H9 (cell line): ENCODE measurements around the gene HDAC7. TPM values are rescaled to one million over a fixed set of nuclear protein-coding genes. Genes with fewer than 3 reads are reported as not detected.

ENCODE experiments used
- DNase-seq: peaks from one replicate; pipeline ENCODE4 v3.0.0-alpha.2; 2017
- H2AFZ ChIP-seq: one replicate; pipeline ENCODE4 v1.6.1; 2013; ENCODE audit warnings: mild to moderate bottlenecking, low read length, control low read depth, moderate library complexity
- H2AK5ac ChIP-seq: 2 replicates; pipeline ENCODE4 v1.6.1; 2013; ENCODE audit warnings: low read length, control low read depth, mixed read lengths; ENCODE audit not compliant: insufficient read length
- H2BK120ac ChIP-seq: one replicate; pipeline ENCODE4 v1.6.1; 2013; ENCODE audit warnings: low read depth, mild to moderate bottlenecking, low read length, control low read depth, inconsistent platforms; ENCODE audit not compliant: poor library complexity, severe bottlenecking
- H2BK12ac ChIP-seq: 2 replicates; pipeline ENCODE4 v1.6.1; 2013; ENCODE audit warnings: low read length, control low read depth, mixed read lengths, low read depth; ENCODE audit not compliant: insufficient read length
- H2BK15ac ChIP-seq: 2 replicates; pipeline ENCODE4 v1.6.1; 2013; ENCODE audit warnings: low read depth, low read length, control low read depth
- H2BK20ac ChIP-seq: one replicate; pipeline ENCODE4 v1.6.1; 2013; ENCODE audit warnings: low read depth, mild to moderate bottlenecking, low read length, control low read depth, inconsistent platforms; ENCODE audit not compliant: poor library complexity, severe bottlenecking
- H2BK5ac ChIP-seq: 2 replicates; pipeline ENCODE4 v1.6.1; 2013; ENCODE audit warnings: low read length, control low read depth, mixed read lengths; ENCODE audit not compliant: insufficient read length
- H3K14ac ChIP-seq: 2 replicates; pipeline ENCODE4 v1.6.1; 2013; ENCODE audit warnings: low read length, control low read depth; ENCODE audit not compliant: insufficient read depth
- H3K18ac ChIP-seq: 2 replicates; pipeline ENCODE4 v1.6.1; 2013; ENCODE audit warnings: low read depth, mild to moderate bottlenecking, mixed read lengths, low read length, control low read depth; ENCODE audit not compliant: insufficient read length
- H3K23ac ChIP-seq: 2 replicates; pipeline ENCODE4 v1.6.1; 2013; ENCODE audit warnings: low read length, control low read depth, mixed read lengths, low read depth; ENCODE audit not compliant: insufficient read length
- H3K23me2 ChIP-seq: 2 replicates; pipeline ENCODE4 v1.6.1; 2013; ENCODE audit warnings: low read depth, mild to moderate bottlenecking, mixed read lengths, low read length, control low read depth; ENCODE audit not compliant: insufficient read length, poor library complexity, severe bottlenecking
- H3K27ac ChIP-seq: 2 replicates; pipeline ENCODE4 v1.5.1; 2013; ENCODE audit warnings: low read length, control low read depth, mixed read lengths, low read depth; ENCODE audit not compliant: insufficient read length
- H3K27me3 ChIP-seq: 2 replicates; pipeline ENCODE4 v1.6.1; 2013; ENCODE audit warnings: low read length, control low read depth, inconsistent platforms; ENCODE audit not compliant: insufficient read depth
- H3K4ac ChIP-seq: 2 replicates; pipeline ENCODE4 v1.6.1; 2013; ENCODE audit warnings: low read depth, mild to moderate bottlenecking, control low read depth, inconsistent platforms, low read length, moderate library complexity
- H3K4me1 ChIP-seq: 2 replicates; pipeline ENCODE4 v1.6.1; 2013; ENCODE audit warnings: low read length, control low read depth, inconsistent platforms; ENCODE audit not compliant: insufficient read depth
- H3K4me2 ChIP-seq: 2 replicates; pipeline ENCODE4 v1.6.1; 2013; ENCODE audit warnings: low read length, control low read depth, mixed read lengths; ENCODE audit not compliant: insufficient read length, insufficient read depth
- H3K56ac ChIP-seq: 2 replicates; pipeline ENCODE4 v1.6.1; 2013; ENCODE audit warnings: low read depth, mild to moderate bottlenecking, mixed read lengths, low read length, control low read depth; ENCODE audit not compliant: insufficient read length
- H3K79me1 ChIP-seq: 2 replicates; pipeline ENCODE4 v1.6.1; 2013; ENCODE audit warnings: low read depth, mild to moderate bottlenecking, moderate library complexity, low read length, control low read depth, inconsistent platforms; ENCODE audit not compliant: insufficient read depth, poor library complexity, severe bottlenecking
- H3K79me2 ChIP-seq: 2 replicates; pipeline ENCODE4 v1.6.1; 2013; ENCODE audit warnings: low read length, control low read depth, inconsistent platforms; ENCODE audit not compliant: insufficient read depth
- H3K9ac ChIP-seq: 2 replicates; pipeline ENCODE4 v1.6.1; 2013; ENCODE audit warnings: low read length, control low read depth, mixed read lengths; ENCODE audit not compliant: insufficient read length; ENCODE audit errors: extremely low read depth
- H3K9me3 ChIP-seq: one replicate; pipeline ENCODE4 v1.6.1; 2013; ENCODE audit warnings: low read depth, low read length, inconsistent platforms; ENCODE audit not compliant: control insufficient read depth
- H3T11ph ChIP-seq: one replicate; pipeline ENCODE4 v1.6.1; 2013; ENCODE audit warnings: mild to moderate bottlenecking, low read length, control low read depth, inconsistent platforms
- H4K20me1 ChIP-seq: one replicate; pipeline ENCODE4 v1.6.1; 2013; ENCODE audit not compliant: control insufficient read depth, insufficient read length, insufficient read depth
- H4K5ac ChIP-seq: 2 replicates; pipeline ENCODE4 v1.6.1; 2013; ENCODE audit warnings: low read depth, mild to moderate bottlenecking, mixed read lengths, low read length, control low read depth; ENCODE audit not compliant: insufficient read length
- H4K8ac ChIP-seq: replicated peaks from 2 replicates; pipeline ENCODE4 v1.6.1; 2013; ENCODE audit warnings: low read length, control low read depth, mixed read lengths, low read depth; ENCODE audit not compliant: insufficient read length
- H4K91ac ChIP-seq: 2 replicates; pipeline ENCODE4 v1.6.1; 2013; ENCODE audit warnings: low read depth, mild to moderate bottlenecking, moderate library complexity, mixed read lengths, low read length, control low read depth; ENCODE audit not compliant: insufficient read length
- H3K27ac Mint-ChIP-seq, 3 experiments: 2 replicates in 2 of 3; 3 replicates in 1 of 3; pipeline ENCODE4 v1.8.0; 2020 to 2021; ENCODE audit warnings: mixed read lengths in 3 of 3, mild to moderate bottlenecking in 1 of 3, moderate library complexity in 1 of 3
- H3K27me3 Mint-ChIP-seq: 2 replicates; pipeline ENCODE4 v1.8.0; 2021; ENCODE audit warnings: low read depth, mild to moderate bottlenecking, moderate library complexity, mixed read lengths
- H3K36me3 Mint-ChIP-seq, 3 experiments: 2 replicates in 2 of 3; 3 replicates in 1 of 3; pipeline ENCODE4 v1.8.0; 2020 to 2021; ENCODE audit warnings: low read depth in 3 of 3, mixed read lengths in 3 of 3; ENCODE audit not compliant: insufficient read depth in 1 of 3
- H3K4me1 Mint-ChIP-seq, 2 experiments: 2 replicates each; pipeline ENCODE4 v1.8.0; 2020; ENCODE audit warnings: mixed read lengths in 2 of 2
- H3K4me3 Mint-ChIP-seq, 2 experiments: 2 replicates in 1 of 2; 3 replicates in 1 of 2; pipeline ENCODE4 v1.8.0; 2020 to 2021; ENCODE audit warnings: mild to moderate bottlenecking in 2 of 2, mixed read lengths in 2 of 2, moderate library complexity in 1 of 2
- H3K9me3 Mint-ChIP-seq, 2 experiments: 2 replicates in 1 of 2; 3 replicates in 1 of 2; pipeline ENCODE4 v1.8.0; 2020; ENCODE audit warnings: mild to moderate bottlenecking in 2 of 2, mixed read lengths in 2 of 2, moderate library complexity in 1 of 2
- WGBS: extraction: QIAGEN DNeasy Blood & Tissue Kit; methylation state at CpG from one replicate; pipeline ENCODE4 v1.1.7; 2013; ENCODE audit warnings: missing lambda C conversion rate, low lambda C conversion rate, mixed read lengths; ENCODE audit not compliant: insufficient read length; ENCODE audit errors: extremely low coverage; 5-methylcytosine and 5-hydroxymethylcytosine counted together
- total RNA-seq: library from RNA; stranded (reverse); gene quantifications from 2 replicates; pipeline ENCODE4 v1.2.1, GENCODE V29; 2021
- TF ChIP-seq, protein P1 (sequence below): fragments of 200-600 bp; sonication (generic); conservative IDR thresholded peaks from 3 replicates; pipeline ENCODE4 v1.8.0; 2021; ENCODE audit warnings: antibody characterized with exemption, mild to moderate bottlenecking

Gene HDAC7
- total RNA-seq, 1 experiment from 2014 or later: 72.1 TPM

DNA sequence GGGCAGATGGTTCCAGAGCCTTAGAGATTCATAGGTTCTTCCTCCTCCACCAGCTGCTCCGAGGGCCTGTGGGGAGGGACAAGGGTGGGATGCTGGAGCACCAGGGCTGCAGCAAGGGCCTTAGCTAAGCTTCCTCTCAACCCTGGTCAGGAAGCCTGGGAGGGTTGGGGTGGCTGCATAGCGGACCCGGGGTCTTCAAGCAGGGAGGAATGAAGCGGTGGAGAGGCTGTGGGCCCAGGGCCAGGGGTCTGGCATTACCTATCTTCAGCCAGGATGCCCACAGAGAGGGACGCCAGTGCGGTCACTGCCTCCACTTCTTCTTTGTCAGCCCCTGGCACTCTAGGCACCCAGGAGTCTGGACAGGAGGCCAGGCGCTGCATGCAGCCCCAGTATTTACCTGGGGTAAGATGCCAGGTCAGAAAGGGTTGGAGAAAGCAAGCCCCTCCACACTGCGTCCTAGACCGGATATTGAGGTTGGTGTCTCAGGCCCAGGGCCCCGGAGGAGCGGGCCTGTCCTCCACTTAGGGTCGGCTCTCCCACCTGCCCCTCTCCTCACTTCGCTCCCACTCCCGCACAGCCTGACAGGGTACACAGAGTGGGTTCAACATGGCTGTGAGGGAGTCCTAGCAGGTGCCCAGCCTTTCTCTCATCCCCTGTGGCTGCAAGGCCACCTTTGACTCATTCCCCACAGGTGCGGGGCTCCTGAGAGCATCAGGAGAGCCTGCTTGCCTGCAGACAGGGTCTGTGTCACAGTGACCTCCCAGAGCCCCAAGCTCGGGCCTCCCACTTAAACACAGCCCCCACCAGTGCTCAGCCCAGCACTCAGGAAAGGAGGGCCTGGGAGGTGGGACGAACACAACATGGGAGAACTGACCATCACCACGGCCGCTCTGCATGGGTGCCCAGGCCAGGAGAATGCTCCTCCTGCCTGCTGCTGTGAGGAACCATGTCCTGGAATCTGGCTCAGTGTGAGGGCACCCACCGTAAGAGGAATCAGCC is 35.6 kb downstream of the HDAC7 start:
- H2AK5ac ChIP-seq: no peak overlapping the region
- no peak overlapping the region for H3K18ac ChIP-seq
- H2BK120ac ChIP-seq: no peak overlapping the region
- H3T11ph ChIP-seq: no peak overlapping the region
- H2BK12ac ChIP-seq: no peak overlapping the region
- H3K23ac ChIP-seq: no peak overlapping the region
- TF ChIP-seq, protein P1, sequence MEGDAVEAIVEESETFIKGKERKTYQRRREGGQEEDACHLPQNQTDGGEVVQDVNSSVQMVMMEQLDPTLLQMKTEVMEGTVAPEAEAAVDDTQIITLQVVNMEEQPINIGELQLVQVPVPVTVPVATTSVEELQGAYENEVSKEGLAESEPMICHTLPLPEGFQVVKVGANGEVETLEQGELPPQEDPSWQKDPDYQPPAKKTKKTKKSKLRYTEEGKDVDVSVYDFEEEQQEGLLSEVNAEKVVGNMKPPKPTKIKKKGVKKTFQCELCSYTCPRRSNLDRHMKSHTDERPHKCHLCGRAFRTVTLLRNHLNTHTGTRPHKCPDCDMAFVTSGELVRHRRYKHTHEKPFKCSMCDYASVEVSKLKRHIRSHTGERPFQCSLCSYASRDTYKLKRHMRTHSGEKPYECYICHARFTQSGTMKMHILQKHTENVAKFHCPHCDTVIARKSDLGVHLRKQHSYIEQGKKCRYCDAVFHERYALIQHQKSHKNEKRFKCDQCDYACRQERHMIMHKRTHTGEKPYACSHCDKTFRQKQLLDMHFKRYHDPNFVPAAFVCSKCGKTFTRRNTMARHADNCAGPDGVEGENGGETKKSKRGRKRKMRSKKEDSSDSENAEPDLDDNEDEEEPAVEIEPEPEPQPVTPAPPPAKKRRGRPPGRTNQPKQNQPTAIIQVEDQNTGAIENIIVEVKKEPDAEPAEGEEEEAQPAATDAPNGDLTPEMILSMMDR: no peak
- H2AFZ ChIP-seq: no peak overlapping the region
- Mint-ChIP-seq H3K9me3 (no peaks in the 10 kb centered on the region), H3K27me3 (peaks cover 9% of the 10 kb centered on the region), H3K4me1 (peaks cover 1 to 7% of the 10 kb centered on the region in 2 experiments), H3K27ac (no peak overlapping the region), H3K4me3 (no peak overlapping the region), H3K36me3 (peaks cover 30 to 62% (median 52%) of the 10 kb centered on the region in 3 experiments; a peak in 6 of 7 replicates)
- no peak overlapping the region for H2BK15ac ChIP-seq
- H3K9me3 ChIP-seq: no peaks in the 10 kb centered on the region
- H4K91ac ChIP-seq: no peak overlapping the region
- WGBS: no CpG with 5 or more reads among the region's 20 CpGs
- no peaks in the 10 kb centered on the region for H3K4me1 ChIP-seq
- H3K23me2 ChIP-seq: no peaks in the 10 kb centered on the region
- H3K4me2 ChIP-seq: no peak overlapping the region
- no peak overlapping the region for H4K5ac ChIP-seq
- H3K27ac ChIP-seq: no peak overlapping the region
- H3K56ac ChIP-seq: no peak overlapping the region
- no peaks in the 10 kb centered on the region for H3K27me3 ChIP-seq
- no peak overlapping the region for H3K9ac ChIP-seq
- no peak for DNase-seq
- H4K20me1 ChIP-seq: no peaks in the 10 kb centered on the region
- H3K4ac ChIP-seq: no peak overlapping the region
- H2BK20ac ChIP-seq: no peak overlapping the region
- no peaks in the 10 kb centered on the region for H3K79me1 ChIP-seq
- H3K14ac ChIP-seq: no peak overlapping the region
- no peak overlapping the region for H2BK5ac ChIP-seq
- H3K79me2 ChIP-seq: no peaks in the 10 kb centered on the region
- H4K8ac ChIP-seq: no peak overlapping the region
